A673 (cell line): ENCODE measurements around the gene E2F1.

Experiments used
- EZH2 ChIP-seq: fragments of 200-600 bp; sonication (generic); IDR thresholded peaks from 2 replicates; pipeline ENCODE4 v1.6.1; 2017; ENCODE audit warnings: borderline replicate concordance, low read depth, mild to moderate bottlenecking, mixed read lengths, antibody characterized with exemption, low read length; ENCODE audit not compliant: poor library complexity, severe bottlenecking
- TF ChIP-seq, protein P1 (sequence below): fragments of 300-800, 200-600 bp; sonication (generic); conservative IDR thresholded peaks from 2 replicates; pipeline ENCODE4 v1.5.1; 2017; ENCODE audit warnings: low read depth, mild to moderate bottlenecking, antibody characterized with exemption, low read length, moderate library complexity, mixed read lengths

GRCh38 chr20:33681288-33681687 lies 4.9 kb downstream of the E2F1 start:
- TF ChIP-seq, protein P1, sequence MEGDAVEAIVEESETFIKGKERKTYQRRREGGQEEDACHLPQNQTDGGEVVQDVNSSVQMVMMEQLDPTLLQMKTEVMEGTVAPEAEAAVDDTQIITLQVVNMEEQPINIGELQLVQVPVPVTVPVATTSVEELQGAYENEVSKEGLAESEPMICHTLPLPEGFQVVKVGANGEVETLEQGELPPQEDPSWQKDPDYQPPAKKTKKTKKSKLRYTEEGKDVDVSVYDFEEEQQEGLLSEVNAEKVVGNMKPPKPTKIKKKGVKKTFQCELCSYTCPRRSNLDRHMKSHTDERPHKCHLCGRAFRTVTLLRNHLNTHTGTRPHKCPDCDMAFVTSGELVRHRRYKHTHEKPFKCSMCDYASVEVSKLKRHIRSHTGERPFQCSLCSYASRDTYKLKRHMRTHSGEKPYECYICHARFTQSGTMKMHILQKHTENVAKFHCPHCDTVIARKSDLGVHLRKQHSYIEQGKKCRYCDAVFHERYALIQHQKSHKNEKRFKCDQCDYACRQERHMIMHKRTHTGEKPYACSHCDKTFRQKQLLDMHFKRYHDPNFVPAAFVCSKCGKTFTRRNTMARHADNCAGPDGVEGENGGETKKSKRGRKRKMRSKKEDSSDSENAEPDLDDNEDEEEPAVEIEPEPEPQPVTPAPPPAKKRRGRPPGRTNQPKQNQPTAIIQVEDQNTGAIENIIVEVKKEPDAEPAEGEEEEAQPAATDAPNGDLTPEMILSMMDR: no peak
- TF ChIP-seq EZH2: no peak
